ENCODE measurements around the gene RAB40B. TPM values are rescaled to one million over a fixed set of nuclear protein-coding genes. Genes with fewer than 3 reads are reported as not detected.

Gene RAB40B
- total RNA-seq, 1 experiment from 2014 or later, result 17.9 TPM

GRCh38 chr17:82716203-82717010, 17.9 kb upstream of the RAB40B start, which contains the start of gene FN3KRP:
Gene FN3KRP (plus strand): TSS chr17:82716706. CDS start chr17:82716756, 50 bp downstream.
- DNase-seq (ENCODE audit: low read depth), result peak; percentile 89

GRCh38 chr17:82713071-82713723, 14.7 kb upstream of the RAB40B start:
- no peak for DNase-seq (ENCODE audit: low read depth)

- peak; percentile 26 for DNase-seq (ENCODE audit: low read depth)
Observed at GRCh38 chr17:82710499-82711232, 12.2 kb upstream of the RAB40B start.

DNA sequence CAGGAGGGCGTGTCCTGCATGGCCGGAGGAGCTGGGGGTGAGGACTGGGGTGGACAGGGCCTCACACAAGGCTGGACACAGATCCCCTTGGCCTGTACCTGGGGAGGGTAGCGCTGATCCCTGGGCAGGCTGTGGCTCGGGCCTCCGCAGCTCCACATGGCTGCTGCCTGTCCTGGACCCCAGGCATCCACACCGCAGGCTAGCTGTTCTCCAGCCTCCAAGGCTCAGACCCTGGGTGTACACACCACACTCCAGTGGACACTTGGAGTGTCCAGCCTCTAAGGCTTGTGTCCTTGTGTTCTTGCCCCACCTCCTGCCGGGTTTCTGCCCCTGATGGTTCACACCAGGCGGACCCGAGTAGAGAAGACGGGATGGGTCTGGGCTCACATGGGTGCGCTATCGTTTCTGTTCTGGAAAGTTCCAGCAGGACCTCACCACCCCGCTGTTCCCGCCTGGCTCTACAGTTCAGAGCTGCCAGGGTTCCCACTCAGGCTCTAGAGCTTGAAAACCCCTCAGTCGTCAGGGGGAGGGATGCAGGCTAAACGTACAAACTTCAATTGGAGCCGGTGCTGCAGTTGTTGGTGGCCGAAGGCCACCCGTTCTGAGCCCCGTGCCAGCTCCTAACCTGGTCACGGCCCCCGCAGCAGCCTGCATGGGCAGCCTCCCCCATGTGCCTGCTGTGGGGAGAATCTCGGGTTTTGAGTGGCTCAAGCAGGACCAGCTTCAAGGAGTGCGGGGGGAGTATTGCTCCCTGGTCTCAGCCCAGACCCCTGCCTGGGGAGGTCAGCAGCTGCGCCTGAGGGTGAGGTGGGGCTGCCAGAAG, 11.4 kb upstream of the RAB40B start:
- DNase-seq (ENCODE audit: low read depth), result no peak

DNA sequence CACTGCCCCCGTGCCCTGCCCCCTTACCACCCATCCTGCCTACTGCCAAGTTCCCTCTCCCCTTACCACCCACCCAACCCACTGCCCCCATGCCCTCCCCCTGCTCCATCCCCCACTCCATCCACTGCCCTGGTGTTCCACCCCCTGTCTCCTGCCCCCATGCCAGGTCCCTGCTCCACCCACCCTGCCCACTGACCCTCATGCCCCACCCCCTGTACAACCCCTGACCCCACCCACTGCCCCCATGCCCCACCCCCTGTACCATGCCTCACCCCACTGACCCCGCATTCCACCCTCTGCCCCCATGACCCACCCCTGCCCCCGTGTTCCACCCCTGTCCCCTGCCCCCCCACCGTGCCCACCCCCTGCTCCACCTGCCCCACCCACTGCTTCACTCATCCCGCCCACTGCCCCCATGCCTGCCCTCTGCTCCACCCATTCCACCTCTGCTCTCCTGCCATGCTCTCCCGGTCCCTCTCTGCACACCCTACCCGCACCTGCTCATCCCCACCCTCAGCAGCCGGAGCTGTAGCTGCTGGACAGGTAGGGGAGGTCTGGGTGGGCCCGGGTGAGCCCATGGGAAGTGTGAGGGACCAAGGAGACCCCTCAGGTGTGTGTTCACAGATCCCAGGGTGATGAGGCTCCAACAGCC, 10.7 kb upstream of the RAB40B start:
- no peak for DNase-seq (ENCODE audit: low read depth)

DNA sequence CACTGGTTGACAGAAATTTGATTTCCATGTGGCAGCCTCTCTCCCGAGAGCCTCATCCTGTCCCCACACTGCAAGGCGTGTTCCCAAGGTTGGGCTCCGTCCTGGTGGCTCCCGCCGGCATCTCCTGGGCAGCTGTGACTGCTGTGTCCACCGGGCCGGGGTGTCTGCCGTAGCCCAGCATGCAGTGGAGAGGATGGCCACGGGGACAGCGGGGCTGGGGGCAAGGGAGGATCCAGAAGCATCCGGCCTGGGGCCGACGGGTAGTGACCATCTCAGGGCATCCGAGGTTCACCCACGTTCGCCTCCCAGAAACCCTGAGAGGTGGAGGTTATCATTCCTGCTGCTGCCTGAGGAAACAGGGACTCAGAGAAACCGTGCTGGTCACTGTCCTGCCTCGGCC, 7.3 kb upstream of the RAB40B start:
- DNase-seq (ENCODE audit: low read depth), result no peak

DNA sequence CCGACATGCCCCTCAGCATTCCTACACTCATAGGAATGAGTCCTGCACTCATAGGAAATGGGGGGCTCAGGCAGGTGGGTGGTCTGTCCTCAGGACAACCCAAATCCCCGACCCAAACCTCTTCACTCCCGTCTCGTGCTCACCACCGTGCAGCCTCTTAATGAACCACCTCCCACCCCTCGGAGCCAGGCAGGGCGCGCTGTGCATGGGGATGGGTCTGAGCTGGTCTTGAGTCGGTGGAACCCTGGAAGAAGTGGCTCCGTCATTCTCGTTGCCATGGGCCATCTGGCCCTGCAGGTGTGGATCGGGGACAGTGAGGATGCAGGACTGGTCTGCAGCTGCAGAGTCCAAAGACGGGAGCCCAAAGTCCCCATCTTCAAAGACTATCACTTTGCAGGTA, 6.4 kb upstream of the RAB40B start:
- no peak for DNase-seq (ENCODE audit: low read depth)

GRCh38 chr17:82703935-82704865, 5.7 kb upstream of the RAB40B start:
- no peak for DNase-seq (ENCODE audit: low read depth)

DNA sequence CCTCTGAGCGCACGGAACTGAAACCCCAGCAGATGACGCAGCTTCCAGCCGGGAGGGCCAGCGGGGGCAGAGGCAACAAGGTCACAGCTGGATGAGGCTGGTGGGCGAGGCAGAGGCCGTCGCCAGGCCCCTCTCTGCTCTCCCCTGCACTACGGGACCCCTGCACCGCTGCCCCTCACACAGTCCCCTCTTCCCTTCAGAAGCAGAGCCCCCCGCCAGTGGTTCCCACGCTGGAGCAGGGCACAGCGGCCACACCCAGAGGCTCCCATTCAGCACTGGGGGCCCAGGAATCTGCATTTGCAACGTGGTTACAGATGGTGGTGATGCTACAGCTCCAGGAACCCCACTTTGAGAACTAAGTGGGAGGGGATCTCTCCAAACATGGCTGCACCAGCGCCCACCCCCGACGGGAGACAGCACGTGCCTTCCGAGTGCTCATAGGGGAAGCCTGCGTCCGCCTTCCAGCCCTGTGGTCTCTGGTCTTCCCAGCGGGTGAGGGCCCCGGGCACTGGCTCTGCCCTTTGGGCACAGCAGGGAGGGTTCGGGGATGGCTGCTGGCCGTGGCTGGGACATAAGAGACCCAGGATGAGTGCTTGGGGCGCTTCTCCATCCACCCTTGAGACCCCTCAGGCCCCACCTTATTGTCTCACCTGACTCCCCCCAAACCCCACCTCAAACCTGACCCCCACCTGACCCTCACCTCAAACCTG, 4.7 kb upstream of the RAB40B start:
- no peak for DNase-seq (ENCODE audit: low read depth)

DNA sequence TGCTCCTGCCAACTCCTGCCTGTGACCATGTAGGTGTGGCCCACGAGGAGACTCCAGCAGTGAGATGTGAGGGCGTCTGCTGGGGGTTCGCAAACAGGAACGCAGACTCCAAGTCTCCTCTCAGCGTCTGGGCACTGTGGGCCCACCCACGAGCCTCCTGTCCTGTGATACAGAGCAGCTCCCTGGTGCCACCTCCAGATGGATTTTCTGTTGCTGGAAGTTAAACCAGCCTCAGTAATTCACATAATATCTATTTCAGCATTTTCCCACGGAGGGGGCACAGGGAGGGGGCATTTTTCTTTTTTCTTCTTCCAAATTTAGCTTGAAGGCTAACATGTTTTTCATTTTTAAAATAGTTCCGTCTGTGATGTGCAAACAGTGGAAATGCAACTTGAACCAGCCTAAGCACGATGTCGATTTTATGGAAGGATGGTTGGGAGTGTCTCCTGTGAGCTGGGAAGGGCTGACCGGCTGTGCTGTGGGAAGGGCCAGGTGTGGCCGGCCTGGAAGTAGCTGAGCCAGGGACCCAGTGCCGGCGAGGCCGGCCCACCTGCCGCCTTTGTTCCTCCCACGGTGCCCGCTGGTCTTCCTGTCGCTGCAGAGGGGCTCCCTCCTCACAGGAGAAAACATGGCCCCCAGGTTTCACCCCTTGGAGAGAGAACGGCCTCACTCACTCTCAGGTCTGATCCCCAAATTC, 3.9 kb upstream of the RAB40B start:
- DNase-seq (ENCODE audit: low read depth), result no peak

GRCh38 chr17:82699551-82699950, 1.1 kb upstream of the RAB40B start:
- DNase-seq (ENCODE audit: low read depth), result no peak

- DNase-seq (ENCODE audit: low read depth), result no peak
Observed at GRCh38 chr17:82698974-82699442, 510 bp upstream of the RAB40B start.

GRCh38 chr17:82697808-82698064, 762 bp downstream of the RAB40B start:
- no peak for DNase-seq (ENCODE audit: low read depth)

DNA sequence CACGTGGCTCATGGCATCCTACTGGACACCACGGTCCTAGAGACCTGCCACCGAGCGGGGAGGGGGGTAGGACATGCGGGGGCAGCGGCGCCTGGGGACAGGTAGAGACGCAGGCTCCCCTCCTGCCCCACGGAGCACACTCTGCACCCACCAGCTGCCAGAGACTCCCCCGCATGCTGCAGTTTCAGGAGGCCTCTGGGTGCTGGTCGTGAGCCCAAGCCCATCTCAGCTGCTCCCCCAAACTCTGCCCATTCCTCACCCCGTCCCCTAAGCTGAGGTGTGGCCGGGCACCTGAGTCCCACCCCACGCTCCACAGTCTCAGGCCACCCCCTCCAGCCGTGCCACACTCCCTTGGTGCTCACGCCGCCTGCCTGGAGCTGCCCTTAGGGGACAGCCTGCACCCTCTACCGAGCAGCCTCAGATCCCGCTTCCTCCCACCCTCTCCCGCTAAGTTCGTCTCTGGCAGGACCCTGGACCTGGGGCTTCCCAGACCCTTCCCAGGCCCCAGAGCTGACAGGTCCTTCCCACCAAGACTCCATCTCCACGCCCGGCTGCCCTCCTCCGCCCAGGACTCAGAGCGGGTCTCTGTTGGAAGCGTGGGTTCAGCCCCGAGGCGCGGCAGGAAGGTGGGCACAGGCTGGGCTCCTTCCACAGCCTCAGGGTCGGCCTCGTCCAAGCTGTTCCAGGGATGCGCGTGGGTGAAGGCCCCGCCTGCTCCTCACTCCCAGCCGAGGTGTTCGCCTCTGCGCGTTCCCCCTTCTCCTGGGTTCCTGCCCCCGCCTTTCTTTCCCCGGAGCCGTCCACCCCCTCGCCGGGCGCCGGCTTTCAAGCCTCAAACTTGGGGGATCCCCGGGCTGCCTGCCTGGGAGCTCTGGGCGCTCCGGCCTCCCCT, 1.3 kb downstream of the RAB40B start:
- DNase-seq (ENCODE audit: low read depth), result no peak

- no peak for DNase-seq (ENCODE audit: low read depth)
Observed at GRCh38 chr17:82696259-82696658, 2.2 kb downstream of the RAB40B start.

GRCh38 chr17:82694647-82695046, 3.9 kb downstream of the RAB40B start:
- no peak for DNase-seq (ENCODE audit: low read depth)

GRCh38 chr17:82693168-82693867, 5.2 kb downstream of the RAB40B start:
- DNase-seq (ENCODE audit: low read depth), result no peak
